Smooth muscle cell of the brain vasculature (primary cell): ENCODE measurements around the gene TXNRD2.

ENCODE experiments used
- DNase-seq: peaks from one replicate; pipeline ENCODE4 v3.0.0-alpha.2; 2012; ENCODE audit warnings: low read depth, low spot score

Gene TXNRD2

DNA sequence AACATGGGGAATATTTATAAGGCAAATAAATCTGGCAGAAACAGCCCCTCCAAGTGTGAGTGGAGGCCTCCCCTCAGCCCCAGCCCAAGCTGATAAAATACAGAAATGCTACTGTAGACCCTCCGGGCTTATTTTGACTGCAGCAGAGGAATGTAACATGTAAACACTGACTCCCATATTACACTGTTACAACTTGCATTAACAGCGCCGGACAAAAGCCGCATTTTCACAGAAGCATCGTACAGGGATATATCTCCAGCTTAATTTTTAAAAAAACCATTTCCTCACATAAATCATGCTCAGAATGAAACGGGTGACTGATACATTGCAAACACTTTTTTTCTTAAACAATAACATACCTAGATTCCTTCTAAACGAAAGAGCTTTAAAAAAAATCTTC is 36.7 kb downstream of the TXNRD2 start:
- DNase-seq: no peak

DNA sequence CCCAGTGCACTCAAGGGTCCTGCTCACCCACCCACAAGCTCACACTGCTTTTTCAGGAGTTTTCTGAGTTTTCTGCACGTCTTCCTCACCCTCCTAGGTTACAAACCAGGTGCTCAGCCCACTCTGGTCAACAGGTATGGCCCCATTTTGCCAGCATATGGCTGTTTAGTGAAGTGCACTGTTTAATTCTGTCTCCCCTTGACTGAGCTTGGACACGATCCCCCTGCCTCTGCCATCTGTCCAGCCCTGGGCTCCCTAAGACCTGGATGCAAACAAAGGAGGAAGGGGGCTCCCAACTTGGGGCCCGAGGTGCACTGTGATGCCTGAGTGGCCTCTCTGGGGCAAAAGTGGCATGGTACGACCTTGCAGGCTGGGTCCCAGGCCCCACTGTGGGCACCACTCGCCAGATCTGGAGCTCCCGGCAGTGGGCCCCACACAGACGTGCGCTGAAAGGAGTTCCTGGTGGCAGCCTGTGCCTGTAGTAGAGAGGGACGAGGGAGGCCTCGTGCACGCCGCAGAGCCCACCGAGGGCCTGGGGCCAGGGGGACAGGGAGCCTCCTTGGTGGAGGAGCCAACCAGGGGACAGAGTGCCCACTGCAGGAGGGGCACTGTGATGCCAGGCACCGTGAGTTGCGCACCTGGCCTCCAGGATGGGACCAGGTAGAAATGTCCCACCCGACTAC is 37.3 kb downstream of the TXNRD2 start:
- DNase-seq: no peak

DNA sequence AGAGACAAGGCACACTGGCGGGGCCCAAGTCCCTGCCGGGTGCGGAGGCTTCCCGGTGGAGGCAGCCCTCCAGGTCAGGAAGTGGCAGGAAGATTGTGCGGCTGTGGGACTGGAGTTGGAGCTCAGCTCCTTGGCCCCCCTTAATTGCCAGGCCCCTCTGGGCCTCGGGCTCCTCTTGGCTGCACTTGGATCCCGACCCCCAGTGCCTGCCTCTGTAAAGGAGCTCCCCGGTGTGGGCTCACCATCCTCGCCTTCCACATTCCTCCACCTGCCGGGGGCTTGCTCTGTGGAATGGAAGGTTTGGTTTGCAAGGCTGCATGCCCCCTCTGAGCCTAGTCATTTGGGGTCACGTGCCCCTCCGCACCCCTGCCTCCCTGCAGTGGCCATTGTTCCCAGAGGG is 38.1 kb downstream of the TXNRD2 start:
- no peak for DNase-seq

DNA sequence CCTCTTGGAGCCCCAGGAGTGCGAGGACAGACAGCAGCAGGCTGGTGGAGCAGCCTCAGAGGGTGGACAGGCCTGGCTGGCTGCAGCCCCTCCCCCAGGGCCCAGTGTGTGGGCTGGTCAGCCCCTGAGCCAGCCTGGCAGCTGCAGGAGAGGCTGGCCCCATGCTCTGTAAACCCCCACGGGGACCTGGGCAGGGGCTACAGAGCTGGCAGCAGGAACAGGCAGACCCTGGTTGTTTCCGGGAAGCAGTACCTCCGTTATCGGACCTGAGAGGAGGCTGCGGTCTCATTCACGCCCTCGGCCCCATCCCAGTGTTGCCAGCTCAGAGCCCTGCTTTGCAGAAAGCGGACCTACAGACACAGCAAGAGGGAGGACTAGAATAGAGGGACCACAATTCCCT is 38.6 kb downstream of the TXNRD2 start:
- DNase-seq: no peak

DNA sequence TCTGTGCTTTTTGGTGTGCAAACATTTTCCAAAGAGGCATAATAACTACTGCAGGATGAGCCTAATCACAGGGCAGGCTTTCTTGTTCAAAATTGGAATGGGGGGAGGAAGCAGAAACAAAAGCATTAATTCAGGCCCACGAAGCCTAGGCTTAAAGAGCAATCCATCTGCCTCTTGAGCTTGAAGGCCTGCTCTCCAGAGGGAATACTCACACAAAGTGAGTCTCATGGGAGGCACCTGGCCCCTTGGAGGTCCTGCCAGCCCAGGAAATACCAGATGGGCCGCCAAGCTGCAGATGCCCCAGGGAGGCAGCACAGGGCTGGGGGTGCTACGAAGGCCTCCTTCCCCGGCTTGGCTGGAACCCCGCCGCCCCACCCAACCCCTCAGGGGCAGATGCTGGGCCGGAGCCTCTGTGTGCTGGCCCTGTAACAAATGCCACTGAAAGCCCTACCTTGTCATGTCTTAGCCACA is 39.3 kb downstream of the TXNRD2 start:
- DNase-seq: no peak

DNA sequence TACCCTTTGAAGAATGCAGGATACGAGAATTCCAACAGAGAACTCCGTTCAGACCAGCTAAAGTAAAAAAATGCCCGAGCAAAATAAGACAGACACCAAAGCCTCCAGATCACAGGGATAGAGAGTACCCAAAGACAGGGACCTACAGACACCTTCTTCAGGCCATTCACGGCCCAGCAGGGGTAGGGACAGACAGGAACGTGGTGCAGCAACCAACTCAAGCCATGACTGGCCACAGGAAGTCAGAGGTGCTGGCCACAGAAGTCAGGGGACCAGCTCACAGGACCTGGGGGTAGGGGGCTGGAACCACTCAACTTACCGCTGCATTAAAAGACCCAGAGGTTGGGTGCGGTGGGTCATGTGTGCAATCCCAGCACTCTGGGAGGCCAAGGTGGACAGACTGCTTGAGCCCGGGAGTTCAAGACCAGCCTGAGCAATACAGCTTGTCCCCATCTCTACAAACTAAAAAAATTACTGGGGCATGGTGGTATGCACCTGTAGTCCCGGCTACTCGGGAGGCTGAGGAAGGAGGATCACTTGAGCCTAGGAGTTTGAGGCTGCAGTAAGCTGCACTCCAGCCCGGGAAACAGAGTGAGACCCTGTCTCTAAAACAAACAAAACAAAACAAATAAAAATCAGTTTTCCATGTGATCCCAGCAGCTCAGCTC is 39.9 kb downstream of the TXNRD2 start:
- DNase-seq: no peak

DNA sequence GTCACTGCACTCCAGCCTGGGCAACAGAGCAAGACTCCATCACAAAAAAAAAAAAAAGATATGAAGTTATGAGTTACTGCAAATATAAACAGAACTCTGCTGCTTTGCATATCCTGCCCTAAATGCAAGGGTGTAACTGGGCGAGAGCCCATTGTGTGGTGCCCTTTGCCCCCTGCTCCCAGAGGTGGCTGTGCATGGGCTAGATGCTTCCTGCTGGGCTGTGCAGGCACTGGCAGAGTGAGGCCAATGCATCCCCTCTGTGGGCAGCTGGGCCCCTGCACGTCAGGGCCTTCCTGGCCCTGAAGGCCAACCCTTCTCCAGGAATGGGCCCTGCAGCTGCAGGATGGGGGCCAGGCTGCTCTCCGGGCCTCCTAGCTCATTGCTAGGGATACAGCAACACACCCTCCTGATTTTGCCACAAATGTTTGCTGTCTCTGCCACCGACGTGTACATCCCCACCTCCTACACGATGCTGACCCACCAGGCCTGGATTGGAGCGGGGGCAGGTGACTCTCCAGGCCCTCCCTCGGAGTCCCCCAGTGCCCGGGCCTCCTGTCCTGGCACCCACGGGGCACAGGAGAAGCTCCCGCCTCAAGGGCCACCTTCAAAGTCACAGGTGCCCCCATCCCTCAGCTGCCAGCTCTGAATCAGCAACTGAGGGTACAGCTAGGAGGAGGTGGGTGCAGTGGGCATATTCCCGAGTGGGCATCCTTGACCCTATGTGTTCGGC is 40.7 kb downstream of the TXNRD2 start:
- no peak for DNase-seq

DNA sequence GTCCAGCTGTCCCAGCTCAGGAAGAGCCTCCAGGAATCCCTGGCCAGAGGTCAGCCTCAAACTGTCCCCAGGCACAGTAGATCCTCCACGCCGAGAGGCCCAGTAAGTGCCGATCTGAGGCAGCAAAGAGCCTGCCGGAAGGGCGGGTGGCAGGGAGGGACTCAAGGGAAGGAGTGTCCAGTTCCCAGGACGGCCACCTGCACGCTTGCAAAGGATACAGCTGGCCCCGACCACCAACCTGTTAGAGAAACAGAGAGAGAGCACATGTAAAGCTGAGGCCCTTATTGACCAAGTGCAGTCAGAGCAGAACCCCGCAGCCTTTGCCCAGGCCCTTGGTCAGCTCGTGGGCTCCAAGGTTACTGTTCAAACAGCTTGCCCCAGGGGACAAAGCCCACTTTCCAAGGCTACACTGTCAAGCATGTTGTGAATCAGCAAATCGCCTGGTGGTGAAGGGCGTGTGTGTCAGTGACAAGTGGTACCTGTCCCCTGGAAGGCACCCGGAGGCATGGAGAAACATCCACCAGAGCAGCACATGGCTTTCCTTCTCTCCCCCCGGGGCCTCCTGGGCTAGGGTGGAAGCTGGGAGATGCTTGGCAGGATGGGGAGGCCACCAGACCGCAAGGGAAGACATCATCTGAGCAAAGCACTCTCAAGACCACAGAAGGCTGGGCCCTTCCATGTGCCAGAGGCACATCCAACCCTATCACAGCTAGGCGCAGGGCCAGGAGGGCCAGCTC is 42.6 kb downstream of the TXNRD2 start:
- no peak for DNase-seq

DNA sequence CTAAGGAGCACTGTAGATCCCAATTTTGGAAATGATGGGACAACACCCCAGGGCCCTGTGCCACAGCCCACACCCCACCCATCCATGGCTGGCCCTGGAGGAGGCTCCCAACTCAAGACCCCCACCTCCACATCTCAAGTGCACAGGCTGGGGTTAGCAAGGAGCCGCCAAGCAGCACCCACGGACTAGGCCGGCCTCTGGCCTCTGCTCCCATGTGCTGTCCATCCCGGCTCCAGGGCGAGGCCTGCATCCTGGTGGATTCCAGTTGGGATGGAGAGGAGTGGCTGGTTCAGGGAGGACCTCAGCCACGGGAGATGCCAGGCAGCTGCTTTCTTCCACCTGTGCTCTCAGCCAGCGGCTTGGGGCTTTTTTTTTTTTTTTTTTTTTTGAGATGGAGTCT is 43.5 kb downstream of the TXNRD2 start:
- DNase-seq: no peak

DNA sequence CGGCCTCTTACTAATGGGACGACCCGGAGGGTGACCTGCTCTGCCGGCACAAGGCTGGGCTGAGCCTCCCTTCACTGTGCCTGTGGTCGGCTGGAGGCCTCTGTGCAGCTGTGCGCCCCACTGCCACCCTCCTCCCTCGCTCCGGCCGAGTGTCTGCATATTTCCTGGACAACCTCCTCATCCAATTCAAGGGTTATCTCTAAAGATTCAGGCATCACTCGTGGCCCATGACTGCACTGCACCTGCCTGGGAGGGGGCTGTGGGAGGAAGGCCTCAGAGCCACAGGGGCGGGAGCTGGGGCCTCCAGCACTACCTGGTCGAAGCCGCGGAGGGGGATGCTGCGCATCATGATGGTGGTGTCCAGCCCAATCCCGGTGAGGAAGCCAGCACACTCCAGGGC is 43.9 kb downstream of the TXNRD2 start:
- no peak for DNase-seq

DNA sequence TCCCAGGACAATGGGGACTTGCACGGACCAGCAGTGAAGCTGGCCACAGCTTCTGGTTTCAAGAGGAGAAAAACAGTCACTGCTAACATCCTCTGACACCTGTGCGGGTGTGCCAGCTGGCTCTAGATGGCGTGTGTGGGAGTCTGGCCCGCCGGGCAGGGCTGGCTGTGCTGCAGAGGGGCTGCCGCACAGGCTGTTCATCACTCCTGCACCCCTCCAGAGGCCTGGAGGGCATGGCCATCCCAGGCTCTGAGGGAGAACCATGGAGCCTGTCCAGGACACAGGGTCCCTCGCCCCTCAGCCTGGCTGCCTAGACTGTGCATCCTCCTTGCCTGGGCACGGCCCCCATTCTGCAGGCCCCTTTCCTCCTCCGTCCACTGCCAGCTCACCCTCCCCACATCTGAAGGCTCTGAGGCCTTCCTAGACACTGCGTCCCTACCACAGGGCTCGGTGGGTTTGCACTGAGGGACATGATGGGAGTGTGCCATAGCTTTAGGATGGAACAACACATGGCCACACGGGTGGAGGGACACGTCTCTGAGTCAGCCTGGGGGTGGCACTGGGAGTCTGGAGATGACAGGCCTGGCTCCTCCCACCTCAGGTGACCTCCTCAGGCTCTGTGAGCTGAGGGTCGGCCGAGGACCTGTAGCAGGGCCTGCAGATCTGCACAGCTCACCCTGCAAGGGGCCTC is 44.8 kb downstream of the TXNRD2 start:
- DNase-seq: no peak

DNA sequence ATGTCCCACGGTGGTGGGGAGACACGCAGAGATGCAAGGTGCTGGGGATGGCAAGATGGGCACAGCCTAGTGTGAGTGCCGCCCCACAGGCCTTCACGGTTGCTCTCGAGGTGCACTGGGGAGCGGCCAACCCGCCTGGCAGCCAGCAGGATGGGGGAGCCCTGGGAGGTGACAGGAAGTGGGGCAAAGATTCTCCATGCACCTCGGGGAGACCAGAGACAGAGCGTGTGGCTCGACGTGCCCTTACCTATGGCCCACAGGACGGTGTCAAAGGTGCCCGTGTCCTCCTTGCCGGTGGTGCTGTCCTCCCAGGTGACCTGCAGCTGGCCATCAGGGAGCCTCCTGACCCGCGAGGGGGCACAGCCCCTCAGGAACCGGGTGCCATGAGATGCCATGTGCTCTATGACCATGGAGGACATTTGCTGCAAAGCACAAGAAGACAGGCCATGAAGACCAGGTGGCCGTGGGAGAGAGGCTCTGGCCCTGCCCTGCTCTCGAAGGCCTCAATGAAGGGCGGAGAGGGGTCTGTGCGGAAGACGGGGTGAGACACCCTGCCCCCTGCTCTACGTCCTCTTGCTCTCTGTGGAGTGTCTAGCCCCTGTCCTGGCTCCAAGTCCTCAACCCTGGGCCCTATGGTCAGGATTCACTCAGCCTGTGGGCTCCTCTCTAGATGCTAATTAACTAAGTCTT is 46.3 kb downstream of the TXNRD2 start:
- no peak for DNase-seq

DNA sequence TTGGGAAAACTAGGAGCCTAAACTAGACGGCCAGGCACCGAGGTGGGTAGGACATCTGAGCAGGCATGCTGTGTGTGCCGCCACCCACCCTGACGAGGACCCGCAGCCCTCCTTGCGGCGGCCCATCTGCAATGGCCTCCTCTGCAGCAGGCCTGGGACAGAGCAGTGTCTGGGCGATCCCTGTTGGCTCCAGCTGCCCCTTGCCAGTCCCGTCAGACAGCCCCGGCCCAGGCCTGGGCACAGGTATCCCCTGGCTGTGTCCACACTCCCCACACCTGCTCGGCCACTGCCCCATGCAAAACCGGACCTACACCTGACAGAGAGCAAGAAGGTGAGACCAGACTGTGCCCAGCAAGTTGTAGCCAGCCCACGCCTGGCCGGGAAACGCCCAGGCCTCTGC is 48.3 kb downstream of the TXNRD2 start:
- DNase-seq: no peak

DNA sequence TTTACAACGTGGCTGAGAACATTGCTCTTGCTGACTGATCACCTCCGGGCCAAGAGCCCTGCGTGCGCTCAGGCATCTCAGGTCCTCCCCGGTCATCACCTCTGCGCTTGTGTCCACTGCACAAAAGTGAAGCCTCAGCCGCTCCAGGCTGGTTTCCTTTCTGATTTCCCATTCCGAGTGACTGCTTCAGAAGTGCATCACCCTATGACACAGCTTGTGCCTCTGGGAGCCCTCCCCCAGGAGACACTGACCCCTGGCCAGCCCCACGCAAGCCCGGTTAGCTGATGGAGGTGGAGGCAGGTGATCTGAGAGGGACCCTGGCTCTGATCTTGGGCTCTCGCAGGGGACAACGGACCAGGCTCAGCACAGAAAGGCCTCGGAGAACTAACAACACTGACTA is 48.7 kb downstream of the TXNRD2 start:
- DNase-seq: no peak

DNA sequence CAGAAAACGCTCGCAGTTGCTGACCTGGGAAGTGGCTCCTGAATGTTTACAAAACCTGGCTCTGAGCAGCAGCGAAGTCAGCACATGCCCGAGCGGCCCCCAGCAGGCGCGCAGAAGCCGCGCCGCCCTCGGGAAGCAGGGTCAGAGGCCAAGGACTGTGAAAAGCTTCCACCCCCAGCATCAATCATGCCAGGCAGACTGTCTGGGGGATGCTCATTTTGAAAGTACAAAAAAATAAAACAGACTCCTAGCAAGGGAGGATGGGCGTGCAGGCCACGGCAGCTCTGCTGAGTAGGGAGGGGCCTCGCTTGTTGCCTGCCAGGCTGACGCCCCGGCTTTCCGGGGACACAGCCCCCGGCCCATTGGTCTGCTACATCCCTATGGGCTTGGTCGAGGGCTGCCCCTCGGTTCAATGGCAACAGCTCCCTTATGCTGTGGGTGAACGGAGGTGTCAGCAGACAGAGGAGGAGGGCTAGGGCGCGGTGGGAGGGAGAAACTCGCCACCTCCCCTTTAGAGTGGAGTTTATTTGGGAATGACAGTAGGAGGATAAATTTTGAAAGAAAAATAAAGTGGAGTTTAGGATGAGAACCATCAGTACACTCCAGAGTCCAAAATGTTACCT is 49.2 kb downstream of the TXNRD2 start:
- DNase-seq: no peak

DNA sequence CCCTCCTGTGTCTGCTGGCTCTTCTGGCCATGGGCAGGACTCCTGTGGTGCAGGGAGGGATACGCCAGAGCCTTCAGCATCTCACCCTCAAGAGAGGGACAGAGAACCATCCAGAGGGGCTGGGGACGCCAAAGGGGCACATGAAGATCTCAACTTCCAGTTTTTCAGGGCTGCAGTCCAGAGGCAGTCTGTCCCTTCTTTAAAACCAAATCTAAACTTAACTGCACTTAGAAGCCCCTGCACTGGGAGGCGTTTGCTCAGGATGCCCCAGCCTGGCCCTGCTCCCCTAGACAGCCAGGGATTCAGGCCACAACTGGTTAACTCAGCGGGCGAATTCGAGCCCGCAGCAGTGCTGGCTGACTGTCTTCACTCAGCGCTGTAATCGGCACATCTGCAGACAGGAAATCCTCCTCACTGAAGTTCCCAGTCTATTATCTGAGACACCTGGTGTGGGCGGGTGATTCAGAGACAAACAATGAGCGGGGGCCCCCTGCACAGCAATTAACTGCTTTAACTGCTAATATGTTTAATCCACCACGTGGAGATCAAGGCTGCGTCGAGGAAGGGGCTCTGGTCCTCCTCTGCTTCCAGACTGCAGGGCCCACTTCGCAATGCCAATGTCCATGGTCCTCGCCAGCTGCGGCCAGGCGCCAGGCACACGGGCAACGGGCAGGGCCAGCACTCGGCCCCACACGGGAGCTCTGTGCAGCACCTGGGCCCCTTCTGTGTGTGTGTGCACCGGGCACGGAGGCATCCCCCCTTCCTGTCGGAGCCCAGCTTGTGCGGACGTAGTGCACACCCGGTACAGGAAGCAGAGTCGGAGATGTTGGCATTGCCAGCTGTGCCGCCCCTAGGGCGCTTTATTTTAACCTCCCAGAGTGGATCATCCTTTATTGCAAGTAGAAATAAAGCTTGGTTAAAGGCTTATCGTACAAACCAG is 50.0 kb downstream of the TXNRD2 start:
- DNase-seq: no peak

DNA sequence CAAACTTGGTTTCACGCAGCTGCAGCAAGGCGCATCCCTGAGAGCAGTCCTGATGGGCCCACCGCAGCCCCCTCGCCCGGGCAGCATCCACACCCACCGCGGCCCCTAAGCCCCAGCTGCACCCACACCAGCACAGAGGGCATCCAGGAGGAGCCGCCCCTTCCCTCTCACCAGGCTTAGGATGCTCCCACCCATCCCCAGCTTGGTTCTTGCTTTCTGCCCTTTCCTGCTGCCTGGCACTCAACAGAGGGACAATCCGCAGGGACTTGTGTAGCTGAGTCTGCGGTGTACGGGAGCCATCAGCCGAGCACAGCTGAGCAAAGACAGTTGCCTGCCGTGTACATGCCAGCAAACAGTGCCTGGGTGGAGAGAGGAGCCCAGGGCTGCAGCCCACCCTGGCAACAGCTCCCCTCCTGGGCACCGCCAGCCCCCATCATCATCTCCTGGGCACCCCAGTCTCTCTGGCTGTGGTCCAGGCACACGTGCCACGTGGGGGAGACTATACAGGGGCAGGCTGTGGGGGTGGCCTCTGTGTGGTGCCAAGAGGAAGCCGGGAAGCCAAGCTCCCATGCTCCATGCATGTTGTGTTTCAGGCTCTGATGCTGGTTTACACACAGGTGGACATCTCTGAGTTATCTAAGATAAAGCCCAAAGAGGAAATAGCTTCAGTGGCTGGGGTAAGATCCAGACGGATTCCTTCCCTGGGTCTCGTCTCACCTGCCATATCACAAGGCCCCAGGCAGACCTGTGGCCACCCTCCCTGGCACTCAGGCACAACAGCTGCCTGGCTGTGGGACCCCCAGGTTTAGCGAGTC is 50.9 kb downstream of the TXNRD2 start:
- DNase-seq: no peak

DNA sequence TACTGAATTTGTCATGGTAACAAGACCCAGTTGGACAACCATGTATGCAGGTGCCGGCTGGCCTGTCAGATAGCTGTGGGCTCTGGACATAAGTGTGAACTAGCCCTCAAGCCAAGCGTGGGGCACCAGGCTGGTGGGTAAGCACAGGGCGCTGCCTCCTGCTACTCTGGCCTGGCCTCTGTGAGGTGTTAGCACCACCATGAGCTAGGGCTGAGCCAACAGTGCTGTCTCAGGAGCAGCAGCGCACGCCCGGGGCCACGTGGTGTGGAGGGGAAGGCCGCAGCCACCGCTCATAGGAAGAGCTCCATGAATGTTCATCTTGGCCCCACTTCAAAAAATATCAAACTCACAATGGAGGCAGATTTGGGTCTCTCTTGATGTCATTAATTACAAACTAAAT is 51.7 kb downstream of the TXNRD2 start:
- DNase-seq: no peak
